Caco-2 (cell line): ENCODE data around the gene RPTN. TPM values are rescaled to one million over a fixed set of nuclear protein-coding genes. Genes with fewer than 3 reads are reported as not detected.

Experiments
- BruUV-seq: library from RNA; stranded (reverse); fragments of 400-500 nt; replicated peaks from 2 replicates; lab custom pipeline; 2021; lab: Mats Ljungman, UMichigan
- CTCF ChIA-PET: fragments of 300-600 bp; sonication (Branson Sonifier 250); formaldehyde crosslinking; loops from one replicate; lab custom pipeline; 2022; ENCODE audit warnings: antibody characterized with exemption; lab: Charles Lee
- POLR2A ChIA-PET: fragments of 300-600 bp; sonication (Branson Sonifier 250); formaldehyde crosslinking; loops from one replicate; lab custom pipeline; 2022; ENCODE audit warnings: antibody characterized with exemption; lab: Charles Lee
- DNase-seq, 2 experiments: peaks; one replicate each; pipeline versions ENCODE4 v3.0.0 to v3.0.0-alpha.2; 2020 to 2022
- H3K27me3 ChIP-seq: replicated peaks from 2 replicates; pipeline ENCODE4 v1.6.0; 2011; ENCODE audit warnings: low read length; ENCODE audit not compliant: control insufficient read depth, insufficient read depth
- H3K36me3 ChIP-seq: 2 replicates; pipeline ENCODE4 v1.5.1; 2011; ENCODE audit warnings: low read length; ENCODE audit not compliant: control insufficient read depth, insufficient read depth
- H3K4me1 ChIP-seq: fragments of 250-450 bp; sonication (Bioruptor Pico); 2 replicates; pipeline ENCODE4 v1.5.1; 2020; ENCODE audit warnings: mild to moderate bottlenecking
- H3K4me3 ChIP-seq: 2 replicates; pipeline ENCODE4 v1.5.1; 2011; ENCODE audit warnings: low read depth, mild to moderate bottlenecking, control low read depth, low read length
- H3K9me3 ChIP-seq: fragments of 250-450 bp; sonication (Bioruptor Pico); 2 replicates; pipeline ENCODE4 v1.5.1; 2020; ENCODE audit warnings: mild to moderate bottlenecking, moderate library complexity
- H3K27ac Mint-ChIP-seq: one replicate; pipeline ENCODE4 v1.8.0; 2022; ENCODE audit warnings: mixed read lengths; ENCODE audit not compliant: unreplicated experiment
- H3K27me3 Mint-ChIP-seq: one replicate; pipeline ENCODE4 v1.8.0; 2022; ENCODE audit warnings: mixed read lengths; ENCODE audit not compliant: insufficient read depth, unreplicated experiment
- H3K36me3 Mint-ChIP-seq: one replicate; pipeline ENCODE4 v1.8.0; 2022; ENCODE audit warnings: mild to moderate bottlenecking, mixed read lengths; ENCODE audit not compliant: insufficient read depth, unreplicated experiment
- H3K4me1 Mint-ChIP-seq: one replicate; pipeline ENCODE4 v1.8.0; 2022; ENCODE audit warnings: low read depth, mixed read lengths; ENCODE audit not compliant: unreplicated experiment
- H3K4me3 Mint-ChIP-seq: one replicate; pipeline ENCODE4 v1.8.0; 2022; ENCODE audit warnings: mild to moderate bottlenecking, moderate library complexity, mixed read lengths; ENCODE audit not compliant: unreplicated experiment
- H3K9me3 Mint-ChIP-seq: one replicate; pipeline ENCODE4 v1.8.0; 2022; ENCODE audit warnings: mixed read lengths; ENCODE audit not compliant: unreplicated experiment
- intact Hi-C: fragments of 100-400 bp; cut with micrococcal nuclease; formaldehyde crosslinking; loops from one replicate; pipeline ENCODE4 v1.10.0; 2022; ENCODE audit not compliant: unreplicated experiment
- total RNA-seq: library from RNA; stranded (reverse); gene quantifications from 2 replicates; pipeline ENCODE4 v1.2.3, GENCODE V29; 2022
- TF ChIP-seq, protein P1 (sequence below), 2 experiments: fragments of 200-600 bp in 1 of 2; IDR thresholded peaks; 1 replicate in 1 of 2; 2 replicates in 1 of 2; pipeline versions ENCODE4 v1.5.1 to v1.8.0; 2011 to 2022; ENCODE audit warnings: antibody characterized with exemption in 1 of 2, control low read depth in 1 of 2, inconsistent platforms in 1 of 2, low read depth in 1 of 2, low read length in 1 of 2, mild to moderate bottlenecking in 1 of 2, moderate library complexity in 1 of 2; ENCODE audit not compliant: insufficient read depth in 1 of 2, severe bottlenecking in 1 of 2, unreplicated experiment in 1 of 2

Gene RPTN
- total RNA-seq, 1 experiment from 2014 or later: not detected

- Mint-ChIP-seq H3K4me3 (no peak overlapping the region), H3K9me3 (peaks cover 29% of the 10 kb centered on the region), H3K4me1 (no peaks in the 10 kb centered on the region), H3K36me3 (no peaks in the 10 kb centered on the region), H3K27me3 (no peaks in the 10 kb centered on the region), H3K27ac (no peak overlapping the region)
- Histone ChIP-seq H3K27me3 (no peaks in the 10 kb centered on the region), H3K4me1 (no peaks in the 10 kb centered on the region), H3K36me3 (no peaks in the 10 kb centered on the region), H3K4me3 (no peak overlapping the region), H3K9me3 (peaks cover 16% of the 10 kb centered on the region)
- BruUV-seq: no TSS peak
- intact Hi-C loops: no loop called here
- ChIA-PET POLR2A (no interaction called here), CTCF (interaction anchor here (0.7 kb wide), 1 partner anchor 99 kb away, joined by 3 read pairs; no protein-coding TSS in a partner anchor)
- TF ChIP-seq, protein P1, sequence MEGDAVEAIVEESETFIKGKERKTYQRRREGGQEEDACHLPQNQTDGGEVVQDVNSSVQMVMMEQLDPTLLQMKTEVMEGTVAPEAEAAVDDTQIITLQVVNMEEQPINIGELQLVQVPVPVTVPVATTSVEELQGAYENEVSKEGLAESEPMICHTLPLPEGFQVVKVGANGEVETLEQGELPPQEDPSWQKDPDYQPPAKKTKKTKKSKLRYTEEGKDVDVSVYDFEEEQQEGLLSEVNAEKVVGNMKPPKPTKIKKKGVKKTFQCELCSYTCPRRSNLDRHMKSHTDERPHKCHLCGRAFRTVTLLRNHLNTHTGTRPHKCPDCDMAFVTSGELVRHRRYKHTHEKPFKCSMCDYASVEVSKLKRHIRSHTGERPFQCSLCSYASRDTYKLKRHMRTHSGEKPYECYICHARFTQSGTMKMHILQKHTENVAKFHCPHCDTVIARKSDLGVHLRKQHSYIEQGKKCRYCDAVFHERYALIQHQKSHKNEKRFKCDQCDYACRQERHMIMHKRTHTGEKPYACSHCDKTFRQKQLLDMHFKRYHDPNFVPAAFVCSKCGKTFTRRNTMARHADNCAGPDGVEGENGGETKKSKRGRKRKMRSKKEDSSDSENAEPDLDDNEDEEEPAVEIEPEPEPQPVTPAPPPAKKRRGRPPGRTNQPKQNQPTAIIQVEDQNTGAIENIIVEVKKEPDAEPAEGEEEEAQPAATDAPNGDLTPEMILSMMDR (IDR thresholded peaks at IDR 0.05; ENCODE audit: insufficient read depth in 1 of 2, low read depth in 1 of 2, low read length in 1 of 2, severe bottlenecking in 1 of 2, unreplicated experiment in 1 of 2): no peak
- DNase-seq: no peak
Observed at GRCh38 chr1:152151646-152152045, 7.4 kb downstream of the RPTN start.

- Mint-ChIP-seq H3K27me3 (no peaks in the 10 kb centered on the region), H3K27ac (no peak overlapping the region), H3K4me1 (no peaks in the 10 kb centered on the region), H3K36me3 (no peaks in the 10 kb centered on the region), H3K9me3 (peaks cover 32% of the 10 kb centered on the region), H3K4me3 (no peak overlapping the region)
- TF ChIP-seq, protein P1 (IDR thresholded peaks at IDR 0.05; ENCODE audit: insufficient read depth in 1 of 2, low read depth in 1 of 2, low read length in 1 of 2, severe bottlenecking in 1 of 2, unreplicated experiment in 1 of 2): no peak
- Histone ChIP-seq H3K4me1 (no peaks in the 10 kb centered on the region), H3K9me3 (peaks cover 16% of the 10 kb centered on the region), H3K27me3 (no peaks in the 10 kb centered on the region), H3K4me3 (no peak overlapping the region), H3K36me3 (no peaks in the 10 kb centered on the region)
- POLR2A ChIA-PET: no interaction called here
- CTCF ChIA-PET: no interaction called here
- no peak for DNase-seq
- no TSS peak for BruUV-seq
- intact Hi-C loops: no loop called here
Observed at GRCh38 chr1:152148981-152149380, 10.0 kb downstream of the RPTN start.

- POLR2A ChIA-PET: no interaction called here
- H3K4me3 Mint-ChIP-seq: no peak overlapping the region
- TF ChIP-seq, protein P1 (IDR thresholded peaks at IDR 0.05; ENCODE audit: insufficient read depth in 1 of 2, low read depth in 1 of 2, low read length in 1 of 2, severe bottlenecking in 1 of 2, unreplicated experiment in 1 of 2): no peak
- peak in 1 of 2 experiments; percentile 23 for DNase-seq
- BruUV-seq: no TSS peak
- H3K4me1 Mint-ChIP-seq: no peaks in the 10 kb centered on the region
- no peaks in the 10 kb centered on the region for H3K4me1 ChIP-seq
- no peaks in the 10 kb centered on the region for H3K27me3 ChIP-seq
- CTCF ChIA-PET: no interaction called here
- intact Hi-C loops: no loop called here
- no peaks in the 10 kb centered on the region for H3K36me3 Mint-ChIP-seq
- H3K9me3 Mint-ChIP-seq: peaks cover 32% of the 10 kb centered on the region
- H3K4me3 ChIP-seq: no peak overlapping the region
- H3K27ac Mint-ChIP-seq: no peak overlapping the region
- H3K27me3 Mint-ChIP-seq: no peaks in the 10 kb centered on the region
- H3K9me3 ChIP-seq: peaks cover 16% of the 10 kb centered on the region
- no peaks in the 10 kb centered on the region for H3K36me3 ChIP-seq
Observed at GRCh38 chr1:152148051-152148450, 11.0 kb downstream of the RPTN start.
